H1 (cell line): ENCODE data around the gene TMEM59L. TPM values are rescaled to one million over a fixed set of nuclear protein-coding genes. Genes with fewer than 3 reads are reported as not detected.

ENCODE experiments used
- CTCF ChIA-PET: fragments of 300-600 bp; sonication (Branson Sonifier 250); formaldehyde crosslinking; loops from one replicate; lab custom pipeline; 2021; ENCODE audit not compliant: partially characterized antibody; lab: Charles Lee
- POLR2A ChIA-PET: fragments of 300-600 bp; sonication (Branson Sonifier 250); formaldehyde crosslinking; loops from one replicate; lab custom pipeline; 2021; ENCODE audit warnings: inconsistent platforms; ENCODE audit not compliant: partially characterized antibody; lab: Charles Lee
- DNase-seq, 2 experiments: peaks; one replicate each; pipeline versions ENCODE4 v3.0.0 to v3.0.0-alpha.2; 2010 to 2022; ENCODE audit warnings: low spot score in 2 of 2, low read depth in 1 of 2, mixed read lengths in 1 of 2
- FAIRE-seq: peaks from 2 replicates; lab custom pipeline; 2011; peaks lifted over from hg19 to GRCh38; lab: Jason Lieb, UNC
- H2AFZ ChIP-seq: 2 replicates; pipeline ENCODE4 v1.8.1; 2012; ENCODE audit warnings: low read length, inconsistent platforms
- H2AK5ac ChIP-seq: 2 replicates; pipeline ENCODE4 v1.6.1; 2013; ENCODE audit warnings: low read depth, low read length
- H2BK120ac ChIP-seq: replicated peaks from 2 replicates; pipeline ENCODE3; 2013; ENCODE audit warnings: low read depth, low read length, inconsistent platforms
- H2BK12ac ChIP-seq: 2 replicates; pipeline ENCODE4 v1.6.1; 2013; ENCODE audit warnings: low read depth, low read length
- H2BK15ac ChIP-seq: 2 replicates; pipeline ENCODE4 v1.6.1; 2013; ENCODE audit warnings: low read length
- H2BK20ac ChIP-seq: 2 replicates; pipeline ENCODE4 v1.6.1; 2013; ENCODE audit warnings: low read length
- H2BK5ac ChIP-seq: 2 replicates; pipeline ENCODE4 v1.6.1; 2013; ENCODE audit warnings: low read depth, low read length
- H3K14ac ChIP-seq: 2 replicates; pipeline ENCODE4 v1.6.1; 2013; ENCODE audit warnings: inconsistent platforms; ENCODE audit not compliant: insufficient read length
- H3K18ac ChIP-seq: 2 replicates; pipeline ENCODE4 v1.6.1; 2013; ENCODE audit warnings: low read length; ENCODE audit errors: extremely low read depth
- H3K23ac ChIP-seq: 2 replicates; pipeline ENCODE4 v1.6.1; 2013; ENCODE audit warnings: inconsistent platforms; ENCODE audit not compliant: insufficient read length
- H3K23me2 ChIP-seq: 2 replicates; pipeline ENCODE4 v1.6.1; 2013; ENCODE audit warnings: low read depth, low read length
- H3K27ac ChIP-seq: 2 replicates; pipeline ENCODE4 v1.6.1; 2011; ENCODE audit warnings: low read depth, low read length, inconsistent platforms
- H3K27me3 ChIP-seq, 4 experiments: replicated peaks in 1 of 4; 1 replicate in 1 of 4; 2 replicates in 3 of 4; pipeline versions ENCODE4 v1.6.1 to v1.8.1; 2011 to 2013; ENCODE audit warnings: low read length in 3 of 4, mild to moderate bottlenecking in 3 of 4, inconsistent platforms in 2 of 4, mixed read lengths in 2 of 4, moderate library complexity in 1 of 4; ENCODE audit not compliant: control insufficient read depth in 3 of 4, insufficient read depth in 3 of 4; ENCODE audit errors: extremely low read depth in 1 of 4
- H3K36me3 ChIP-seq, 4 experiments: 2 replicates each; pipeline versions ENCODE4 v1.6.1 to v1.8.1; 2011 to 2013; ENCODE audit warnings: mild to moderate bottlenecking in 4 of 4, low read length in 3 of 4, moderate library complexity in 2 of 4, control low read depth in 1 of 4, inconsistent platforms in 1 of 4; ENCODE audit not compliant: insufficient read depth in 4 of 4, control insufficient read depth in 2 of 4
- H3K4ac ChIP-seq: replicated peaks from 2 replicates; pipeline ENCODE3; 2013; ENCODE audit warnings: low read length, low read depth, mixed read lengths, inconsistent platforms; ENCODE audit not compliant: insufficient read length
- H3K4me1 ChIP-seq, 4 experiments: replicated peaks in 1 of 4; 1 replicate in 1 of 4; 2 replicates in 3 of 4; pipeline versions ENCODE4 v1.6.1 to v1.8.1; 2011 to 2013; ENCODE audit warnings: low read length in 3 of 4, inconsistent platforms in 2 of 4, mixed read lengths in 1 of 4; ENCODE audit not compliant: insufficient read depth in 4 of 4, control insufficient read depth in 3 of 4
- H3K4me2 ChIP-seq, 2 experiments: 2 replicates each; pipeline versions ENCODE4 v1.6.1 to v1.8.1; 2011 to 2013; ENCODE audit warnings: low read depth in 2 of 2, low read length in 2 of 2, control low read depth in 1 of 2, inconsistent platforms in 1 of 2, mild to moderate bottlenecking in 1 of 2; ENCODE audit not compliant: insufficient read depth in 1 of 2
- H3K4me3 ChIP-seq, 4 experiments: fragments of 200-600, 300-600 bp in 1 of 4; sonication (generic), shearing (Covaris generic), sonication (Bioruptor Twin) in 1 of 4; 2 replicates each; pipeline versions ENCODE4 v1.5.1 to v1.8.1; 2011 to 2016; ENCODE audit warnings: low read length in 4 of 4, low read depth in 3 of 4, control low read depth in 2 of 4, inconsistent platforms in 2 of 4, mild to moderate bottlenecking in 2 of 4, mixed read lengths in 1 of 4, moderate library complexity in 1 of 4; ENCODE audit not compliant: insufficient read depth in 2 of 4; ENCODE audit errors: extremely low read depth in 1 of 4
- H3K56ac ChIP-seq: replicated peaks from 2 replicates; pipeline ENCODE3; 2013; ENCODE audit warnings: low read depth, mild to moderate bottlenecking, mixed read lengths, low read length, inconsistent platforms; ENCODE audit not compliant: insufficient read length
- H3K79me1 ChIP-seq: 2 replicates; pipeline ENCODE4 v1.6.1; 2013; ENCODE audit warnings: low read depth, low read length, control low read depth
- H3K79me2 ChIP-seq, 2 experiments: 2 replicates each; pipeline versions ENCODE4 v1.6.1 to v1.8.1; 2012 to 2013; ENCODE audit warnings: low read length in 2 of 2, mild to moderate bottlenecking in 2 of 2, inconsistent platforms in 1 of 2; ENCODE audit not compliant: insufficient read depth in 2 of 2, control insufficient read depth in 1 of 2
- H3K9ac ChIP-seq, 4 experiments: replicated peaks in 1 of 4; 1 replicate in 1 of 4; 2 replicates in 3 of 4; pipeline versions ENCODE4 v1.6.1 to v1.8.1; 2011 to 2013; ENCODE audit warnings: low read depth in 3 of 4, low read length in 3 of 4, control low read depth in 2 of 4, mild to moderate bottlenecking in 2 of 4, moderate library complexity in 2 of 4, inconsistent platforms in 1 of 4; ENCODE audit errors: extremely low read depth in 1 of 4
- H3K9me3 ChIP-seq, 2 experiments: 2 replicates each; pipeline versions ENCODE4 v1.6.1 to v1.8.1; 2012 to 2013; ENCODE audit warnings: mild to moderate bottlenecking in 2 of 2, moderate library complexity in 2 of 2, control low read depth in 1 of 2, inconsistent platforms in 1 of 2, low read depth in 1 of 2, low read length in 1 of 2, mixed read lengths in 1 of 2; ENCODE audit not compliant: insufficient read depth in 2 of 2
- H4K20me1 ChIP-seq, 2 experiments: replicated peaks in 1 of 2; 2 replicates each; pipeline versions ENCODE3 to v1.8.1; 2011 to 2013; ENCODE audit warnings: inconsistent platforms in 2 of 2, low read length in 2 of 2, mild to moderate bottlenecking in 1 of 2; ENCODE audit not compliant: insufficient read depth in 2 of 2, control insufficient read depth in 1 of 2
- H4K5ac ChIP-seq: 2 replicates; pipeline ENCODE4 v1.6.1; 2013; ENCODE audit warnings: low read length, low read depth, mixed read lengths, inconsistent platforms; ENCODE audit not compliant: insufficient read length
- H4K8ac ChIP-seq: 2 replicates; pipeline ENCODE4 v1.8.0; 2013; ENCODE audit warnings: mild to moderate bottlenecking, moderate library complexity, low read length, inconsistent platforms; ENCODE audit not compliant: insufficient read depth; ENCODE audit errors: extremely low read depth
- H4K91ac ChIP-seq: replicated peaks from 2 replicates; pipeline ENCODE3; 2013; ENCODE audit warnings: low read length, mixed read lengths, inconsistent platforms; ENCODE audit not compliant: insufficient read length
- E2F6 ChIP-seq: IDR thresholded peaks from 2 replicates; pipeline ENCODE4 v1.6.1; 2012; ENCODE audit warnings: inconsistent platforms
- TCF12 ChIP-seq: IDR thresholded peaks from 2 replicates; pipeline ENCODE4 v1.6.1; 2011; ENCODE audit warnings: low read depth, mild to moderate bottlenecking, low read length
- WGBS, 2 experiments: shearing (Covaris generic) in 1 of 2; methylation state at CpG; one replicate each; pipeline versions ENCODE4 v1.1.6 to v1.1.7; 2013 to 2015; ENCODE audit warnings: low lambda C conversion rate in 2 of 2, mixed read lengths in 2 of 2, inconsistent platforms in 1 of 2, low coverage in 1 of 2, missing lambda C conversion rate in 1 of 2; ENCODE audit not compliant: insufficient replicate concordance in 2 of 2, insufficient coverage in 1 of 2, insufficient read length in 1 of 2; ENCODE audit errors: extremely low coverage in 1 of 2, missing lambda C conversion rate in 1 of 2; 5-methylcytosine and 5-hydroxymethylcytosine counted together
- polyA plus RNA-seq, 7 experiments: library from polyadenylated mRNA; depleted of rRNA in 3 of 7; stranded (reverse) in 5 of 7; unstranded in 2 of 7; fragments of >200 nt in 5 of 7; fragments of 200-250 nt in 2 of 7; gene quantifications; 1 replicate in 5 of 7; 2 replicates in 1 of 7; 4 replicates in 1 of 7; pipeline versions ENCODE4 v1.2.1 to v1.2.3, GENCODE V29; 2011 to 2013; ENCODE audit warnings: missing spikeins in 2 of 7, mixed read lengths in 2 of 7
- total RNA-seq: library from RNA; stranded (reverse); fragmentation: NEBNext Ultra II Directional; extraction: Animal tissue kit (Norgen Biotek cat#: 25700); gene quantifications from 2 replicates; pipeline ENCODE4 v1.2.1, GENCODE V29; 2021

Gene TMEM59L
- total and polyA plus RNA-seq, 2 of the 8 experiments (the other 6 are each of a cell fraction or from before 2014, with no cell fraction given): 4.0 to 12.2 TPM

GRCh38 chr19:18587561-18587960, 25.1 kb upstream of the TMEM59L start:
- no peak for FAIRE-seq

More at GRCh38 chr19:18587561-18587960, 25.1 kb upstream of the TMEM59L start:
- Histone ChIP-seq H3K4me1 (peaks cover 2 to 9% (median 6%) of the 10 kb centered on the region in 4 experiments; a peak in 6 of 7 replicates), H3K18ac (no peak overlapping the region), H4K5ac (no peak overlapping the region), H3K27ac (no peak overlapping the region), H3K14ac (no peak overlapping the region), H3K4me2 (peak overlapping the region; percentile 75 to 95; a peak in 3 of 4 replicates), H3K23me2 (peaks cover 11% of the 10 kb centered on the region), H3K79me2 (no peaks in the 10 kb centered on the region), H2BK120ac (no peak overlapping the region), H3K23ac (no peak overlapping the region), H3K4me3 (peak overlapping the region in 1 of 4 experiments; percentile 91; a peak in 1 of 8 replicates), H3K27me3 (no peaks in the 10 kb centered on the region; a peak in 1 of 7 replicates), H3K79me1 (no peaks in the 10 kb centered on the region), H2BK15ac (0 out of 2 replicates have a peak overlapping the region, but pooled peaks have one; percentile 8), H3K4ac (no peak overlapping the region), H4K91ac (no peak overlapping the region), H4K8ac (peak overlapping the region; percentile 62; the same call in 1 of the 2 replicates), H2AK5ac (no peak overlapping the region), H2AFZ (no peak overlapping the region), H2BK20ac (no peak overlapping the region), H3K9ac (no peak overlapping the region), H3K9me3 (no peaks in the 10 kb centered on the region), H3K36me3 (no peaks in the 10 kb centered on the region), H4K20me1 (peaks cover 0 to 3% of the 10 kb centered on the region in 2 experiments), H2BK5ac (0 out of 2 replicates have a peak overlapping the region, but pooled peaks have one; percentile 18), H2BK12ac (0 out of 2 replicates have a peak overlapping the region, but pooled peaks have one; percentile 60), H3K56ac (no peak overlapping the region)
- DNase-seq: no peak
- 89% methylated on average over 10 of the region's 12 CpGs; no CpG with 5 or more reads in 1 of the 2 experiments for WGBS, 2 experiments
- ChIA-PET CTCF (interaction anchor here (0.6 to 12.5 kb wide), 30 partner anchors 8 to 268 kb away, joined by 3 to 139 read pairs (median 4); partner anchors contain the start of genes FKBP8, KXD1 and UBA52), POLR2A (interaction anchor here (0.6 to 10.3 kb wide), 8 partner anchors 10 to 309 kb away, joined by 3 to 112 read pairs (median 4); partner anchors contain the start of genes KXD1 and UBA52)
- TF ChIP-seq TCF12 (no peak), E2F6 (no peak)
